Stimulated activated CD4-positive, alpha-beta T cell treated with anti-CD3 and anti-CD28 coated beads, Interleukin-15, amount 100 ng/mL, for 48 hours (primary cell): ENCODE measurements around the gene YRDC.

Source experiments
- DNase-seq, 2 donors: peaks; one replicate each; pipeline ENCODE4 v3.0.0-alpha.2; 2020; ENCODE audit warnings: low read depth in 2 of 2

The YRDC gene

GRCh38 chr1:37822906-37823815 lies 15.2 kb upstream of the YRDC start:
- no peak for DNase-seq

- DNase-seq: no peak
Observed at GRCh38 chr1:37821481-37821880, 13.5 kb upstream of the YRDC start.

DNA sequence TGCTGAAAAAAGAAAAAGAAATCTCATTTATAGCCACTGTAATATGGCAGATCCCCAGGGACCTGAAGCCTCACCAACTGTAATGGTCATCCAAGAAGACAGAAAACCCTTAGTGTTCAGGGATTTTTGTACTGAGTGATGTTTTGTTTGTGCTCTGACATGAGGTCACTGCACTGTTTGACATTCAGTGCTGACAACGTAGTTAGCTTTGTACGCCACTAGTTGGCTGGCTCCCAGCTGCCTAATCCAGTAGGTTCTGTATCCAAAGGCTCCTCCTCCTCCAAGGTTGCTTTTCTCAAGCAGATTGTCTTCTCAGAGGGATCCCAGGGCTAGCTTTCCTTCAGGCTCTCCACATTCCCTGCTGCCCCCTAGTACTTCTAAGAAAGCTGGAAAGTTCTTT lies 9.5 kb upstream of the YRDC start:
- no peak for DNase-seq

DNA sequence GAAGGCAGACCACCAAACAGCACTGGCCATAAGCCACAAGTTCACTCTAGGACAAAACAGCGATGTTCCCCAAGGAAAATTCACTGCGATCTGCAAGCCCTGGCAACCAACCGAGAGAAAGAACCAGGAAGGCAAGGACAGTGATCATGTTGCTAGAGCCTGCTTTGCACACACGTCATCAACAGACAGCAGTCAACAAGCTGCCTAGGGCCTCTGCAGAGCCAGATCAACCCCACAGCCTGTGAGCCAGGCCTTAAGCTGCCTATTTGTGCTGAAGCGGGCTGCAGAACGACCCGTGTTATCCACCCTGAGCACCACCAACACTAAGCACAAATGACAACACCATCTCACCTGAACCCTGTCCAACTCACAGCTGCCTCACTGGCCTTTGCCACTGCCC lies 6.2 kb upstream of the YRDC start:
- no peak for DNase-seq

DNA sequence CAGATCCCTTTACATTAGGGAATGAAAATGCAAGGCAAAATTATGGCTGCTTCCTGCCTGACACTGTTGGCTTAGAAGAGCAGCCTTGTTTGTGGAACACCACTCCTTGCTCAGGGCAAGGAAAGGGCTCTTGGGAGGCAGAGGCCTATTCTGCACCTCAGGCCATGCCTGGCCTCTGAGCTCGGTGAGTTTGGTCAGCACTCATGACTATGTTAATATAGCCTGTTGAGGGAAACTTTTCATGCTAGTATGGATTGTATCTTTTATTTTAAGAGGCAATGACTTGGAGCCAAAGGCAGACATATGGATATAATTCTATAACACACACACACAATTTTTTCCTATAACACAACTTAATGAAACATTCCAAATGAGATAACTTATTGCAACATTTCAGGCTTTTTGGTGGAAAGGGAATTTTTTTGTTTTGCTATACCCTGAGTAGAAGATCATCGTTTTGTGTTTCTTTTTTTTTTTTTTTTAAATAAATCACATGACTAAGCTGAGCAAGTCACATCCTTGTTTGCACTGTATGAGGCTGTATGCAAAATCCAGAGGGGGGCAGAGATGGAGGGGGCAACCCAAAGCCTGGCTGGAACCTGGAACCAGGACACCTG lies 5.6 kb upstream of the YRDC start:
- no peak for DNase-seq

DNA sequence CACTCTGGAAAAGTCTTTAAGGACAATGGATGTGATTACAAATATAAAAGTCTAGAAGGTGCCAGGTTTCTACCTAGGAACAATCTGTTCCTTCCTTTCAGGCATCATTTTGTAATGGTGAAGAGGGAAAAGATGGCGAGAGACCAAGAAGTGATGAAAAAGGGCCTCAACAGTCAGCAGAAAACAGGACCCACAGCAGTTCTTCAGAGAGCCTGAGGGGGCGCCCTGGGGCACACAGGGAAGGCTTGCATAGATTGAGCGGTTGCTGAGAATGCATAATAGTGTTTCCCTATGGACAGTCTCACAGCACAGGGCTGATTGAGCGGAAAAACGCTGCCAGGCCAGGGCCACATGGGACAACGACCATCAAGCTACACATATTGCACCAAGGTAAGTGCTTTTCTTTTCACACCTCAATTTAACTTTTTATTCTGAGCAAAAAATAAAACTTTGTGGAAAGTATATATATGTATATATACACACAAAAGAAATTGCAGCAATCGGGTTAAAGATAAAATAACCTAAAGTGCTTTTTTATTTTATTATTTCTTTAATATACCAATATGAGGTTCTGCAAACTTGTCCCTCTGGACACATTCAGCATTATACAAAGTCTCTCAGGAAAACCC lies 3.1 kb upstream of the YRDC start:
- DNase-seq: peak in 1 of 2 donors; percentile 59

GRCh38 chr1:37809942-37810341 lies 1.9 kb upstream of the YRDC start:
- no peak for DNase-seq

- no peak for DNase-seq
Observed at GRCh38 chr1:37808369-37809319, 636 bp upstream of the YRDC start.

- DNase-seq: no peak
Observed at GRCh38 chr1:37807220-37807554, 821 bp downstream of the YRDC start.

DNA sequence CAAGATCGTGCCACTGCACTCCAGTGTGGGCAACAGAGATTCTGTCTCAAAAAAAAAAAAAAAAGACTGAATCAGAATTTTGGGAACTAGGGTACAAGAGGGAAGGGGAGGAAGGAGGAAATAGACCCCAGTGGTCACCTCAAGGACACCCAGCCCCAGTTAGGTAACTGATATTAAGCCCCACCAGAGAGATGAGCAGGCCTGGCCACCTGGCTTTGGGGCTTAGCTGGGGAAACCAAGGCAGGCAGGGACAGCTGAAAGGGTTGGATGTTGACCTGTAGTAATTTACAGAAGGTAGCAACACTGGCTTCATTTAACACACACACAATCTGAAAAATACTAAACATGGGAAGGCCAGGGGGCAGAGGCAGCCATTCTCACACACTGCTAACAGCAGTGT lies 5.6 kb downstream of the YRDC start:
- no peak for DNase-seq

- DNase-seq: no peak
Observed at GRCh38 chr1:37797750-37798345, 10.2 kb downstream of the YRDC start.

GRCh38 chr1:37795340-37796125 lies 12.5 kb downstream of the YRDC start:
- DNase-seq: no peak

DNA sequence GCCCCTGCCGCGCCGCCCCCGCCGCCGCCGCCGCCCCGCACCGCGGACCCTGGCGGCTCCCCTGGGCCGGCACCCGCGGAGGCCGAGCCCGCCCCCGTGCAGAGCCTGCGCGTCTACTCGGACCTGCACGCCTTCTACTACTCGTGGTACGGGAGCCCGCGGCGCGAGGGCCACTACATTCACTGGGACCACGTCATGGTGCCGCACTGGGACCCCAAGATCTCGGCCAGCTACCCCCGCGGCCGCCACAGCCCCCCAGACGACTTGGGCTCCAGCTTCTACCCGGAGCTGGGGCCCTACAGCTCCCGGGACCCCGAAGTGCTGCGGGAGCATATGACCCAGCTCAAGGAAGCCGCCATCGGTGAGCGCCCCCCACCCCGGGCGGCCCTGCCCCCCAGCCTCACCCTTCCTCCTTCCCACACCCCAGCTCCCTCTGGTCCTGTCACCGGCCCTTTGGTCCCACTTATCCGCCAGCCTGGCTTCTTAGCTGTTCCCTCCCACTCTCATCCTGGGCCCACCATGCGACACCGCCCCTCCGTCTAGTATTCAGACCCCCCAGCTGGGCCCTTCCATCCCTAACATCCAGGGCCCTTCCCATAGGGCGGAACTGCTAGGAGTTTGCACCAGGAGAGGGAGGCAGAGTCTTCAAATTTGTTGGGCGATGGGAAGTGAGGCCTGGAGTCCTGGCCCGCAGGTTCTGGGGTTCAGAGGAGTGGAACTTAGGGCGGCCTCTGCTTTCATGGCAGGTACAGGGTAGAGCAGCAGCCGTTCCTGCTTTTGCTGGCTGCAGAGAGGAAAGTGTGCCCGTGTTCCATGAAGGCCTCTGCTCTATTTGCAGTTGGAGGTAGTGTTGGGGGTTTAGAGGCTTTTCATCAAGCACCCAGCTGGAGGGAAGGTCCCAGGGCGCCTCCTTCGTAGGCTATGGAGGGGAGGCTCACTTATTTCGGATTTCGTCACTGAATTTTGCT lies 13.4 kb downstream of the YRDC start:
- DNase-seq: no peak

DNA sequence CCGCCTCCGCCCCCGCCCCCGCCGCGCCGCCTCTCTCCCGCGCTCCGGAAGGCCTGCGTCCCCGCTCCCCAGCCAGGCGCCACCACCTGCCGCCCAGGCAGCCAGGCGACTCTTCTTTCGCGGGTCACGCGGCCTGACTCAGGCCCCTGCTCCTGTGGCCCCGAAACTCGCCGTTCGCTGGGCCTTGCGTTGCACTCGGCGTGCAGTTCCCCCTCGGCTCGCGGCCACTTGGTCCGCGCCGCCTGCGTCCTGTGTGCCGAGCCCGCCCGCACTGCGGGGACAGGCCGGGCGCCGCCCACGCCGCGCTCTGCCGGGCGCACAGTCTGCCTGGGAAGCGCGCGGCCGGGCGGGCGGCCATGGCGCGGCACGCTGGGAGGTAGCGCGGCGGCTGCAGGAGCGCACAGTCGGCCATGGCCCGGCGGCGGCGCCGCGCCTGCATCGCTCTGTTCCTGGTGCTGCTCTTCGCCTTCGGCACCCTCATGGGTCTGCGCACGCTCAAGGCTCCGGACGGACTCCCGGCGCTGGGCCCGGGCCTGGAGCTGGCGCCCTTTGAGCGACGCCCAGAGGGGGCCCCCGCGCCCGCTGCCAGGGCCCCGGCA lies 14.1 kb downstream of the YRDC start, which contains the start of gene MANEAL:
MANEAL (plus strand) TSS at position 75 of the 599 bp plus-strand sequence; CDS start at position 411, 336 bp downstream.
- no peak for DNase-seq

DNA sequence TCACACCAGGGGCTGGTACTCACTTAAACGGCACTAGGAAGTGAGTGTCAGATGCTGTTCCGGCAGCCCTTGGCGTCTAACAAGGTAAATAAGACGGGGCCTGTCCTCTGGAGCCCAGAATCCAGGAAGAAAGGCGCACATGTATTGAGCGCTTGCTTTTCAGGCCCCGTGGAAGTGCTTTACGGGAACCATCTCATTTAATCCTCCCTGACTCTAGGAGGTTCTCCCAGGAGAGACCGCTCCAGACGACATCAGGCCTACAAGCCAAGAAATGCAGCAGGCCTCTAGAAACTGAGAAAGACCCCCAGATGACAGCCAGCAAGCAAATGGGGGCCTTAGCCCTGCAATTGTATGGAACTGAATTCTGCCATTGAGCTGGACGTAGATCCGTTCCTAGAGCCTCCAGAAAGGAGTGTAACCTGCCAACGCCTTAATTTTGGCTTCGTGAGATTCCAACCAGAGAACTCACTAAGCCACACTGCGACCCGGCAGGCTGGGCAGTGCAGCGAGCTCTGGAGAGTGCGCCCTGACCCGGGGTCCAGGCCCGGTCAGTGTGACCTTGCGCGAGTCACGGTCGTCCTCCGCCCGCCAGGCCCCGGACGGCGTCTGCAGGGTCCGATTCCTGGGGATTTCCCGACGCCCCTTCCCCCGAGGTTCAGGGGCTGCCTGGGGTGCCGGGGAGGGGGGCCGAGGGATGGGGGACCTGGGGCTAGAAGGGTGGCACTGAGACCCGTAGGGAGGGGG lies 14.9 kb downstream of the YRDC start:
- no peak for DNase-seq

- no peak for DNase-seq
Observed at GRCh38 chr1:37782491-37782890, 25.5 kb downstream of the YRDC start.

- no peak for DNase-seq
Observed at GRCh38 chr1:37778654-37779053, 29.4 kb downstream of the YRDC start.

- no peak for DNase-seq
Observed at GRCh38 chr1:37776946-37777516, 31.0 kb downstream of the YRDC start.
